Activated CD4-positive, CD25-positive, alpha-beta regulatory T cell treated with anti-CD3 and anti-CD28 coated beads, Interleukin-2, amount 50 U/mL, for 16 hours (primary cell): ENCODE measurements around the gene TRANK1.
"Not testable (repeated sequence)": the region's sequence is repeated elsewhere in the genome, so short reads cannot be mapped to it uniquely, and the experiment has no call there.

Experiments used
- DNase-seq: peaks from one replicate; pipeline ENCODE4 v3.0.0-alpha.2; 2020; ENCODE audit warnings: low read depth, low spot score

TRANK1 gene

DNA sequence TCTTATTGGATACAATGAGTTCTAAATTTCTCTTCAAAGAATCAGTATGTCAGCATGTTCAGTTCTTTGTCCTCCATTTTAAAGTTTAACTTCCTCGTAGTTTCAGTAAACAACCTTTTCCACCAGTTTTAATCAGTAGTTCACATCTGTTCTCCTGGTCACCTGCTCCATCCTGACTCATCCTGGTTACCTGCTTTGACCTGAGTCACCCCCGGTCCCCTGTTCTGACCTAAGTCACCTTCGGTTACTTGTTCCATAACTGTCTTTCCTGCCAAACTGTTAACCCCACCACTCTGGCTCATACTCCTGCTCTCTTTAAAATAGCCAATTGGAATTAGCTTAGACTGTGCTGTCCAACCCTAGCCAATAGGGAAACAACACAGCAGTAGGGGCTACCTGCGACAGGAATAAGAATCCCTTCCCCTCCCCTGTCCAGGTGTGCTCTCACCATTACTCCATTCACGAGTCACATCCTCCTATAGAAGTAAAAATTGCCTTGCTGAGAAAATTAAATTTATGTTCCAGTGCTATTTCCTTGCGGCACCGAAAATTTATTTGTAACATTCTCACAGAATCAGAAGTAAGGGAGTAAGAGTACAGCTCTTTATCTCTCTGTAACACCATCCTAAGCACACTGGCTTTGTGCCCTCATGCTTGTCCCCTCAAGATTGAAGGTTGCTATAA lies 23.8 kb downstream of the TRANK1 start:
- DNase-seq: no peak

DNA sequence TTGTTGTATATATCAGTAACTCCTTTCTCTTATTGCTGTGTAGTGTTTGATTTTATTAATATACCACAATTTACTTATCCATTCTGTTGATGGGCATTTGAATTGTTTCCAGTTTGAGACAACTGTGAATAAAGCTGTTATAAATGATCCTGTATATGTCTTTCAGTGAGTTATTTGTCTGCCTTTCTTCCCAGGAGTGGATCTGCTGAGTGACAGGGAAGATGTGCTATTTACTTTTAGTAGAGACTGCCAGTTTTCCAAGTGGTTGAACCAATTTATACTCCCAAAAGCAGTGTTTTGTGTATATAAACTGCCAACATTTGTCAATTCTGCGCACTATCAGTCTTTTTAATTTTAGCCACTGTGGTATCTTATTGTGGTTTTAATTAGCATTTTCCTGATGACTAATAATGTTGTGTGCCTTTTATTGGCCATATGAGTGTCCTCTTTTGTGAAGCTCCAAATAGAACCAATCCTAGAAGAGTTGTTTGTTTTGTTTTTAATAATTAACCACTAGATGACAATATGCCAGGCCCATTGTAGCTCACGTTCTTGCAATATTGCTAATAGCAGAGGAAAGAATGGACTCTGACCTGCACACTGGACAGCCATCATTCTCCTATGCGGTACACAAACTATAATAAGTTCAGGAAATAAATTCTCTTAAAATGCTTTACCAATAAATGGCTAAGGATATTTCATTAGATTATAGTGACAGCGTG lies 25.3 kb downstream of the TRANK1 start:
- no peak for DNase-seq

DNA sequence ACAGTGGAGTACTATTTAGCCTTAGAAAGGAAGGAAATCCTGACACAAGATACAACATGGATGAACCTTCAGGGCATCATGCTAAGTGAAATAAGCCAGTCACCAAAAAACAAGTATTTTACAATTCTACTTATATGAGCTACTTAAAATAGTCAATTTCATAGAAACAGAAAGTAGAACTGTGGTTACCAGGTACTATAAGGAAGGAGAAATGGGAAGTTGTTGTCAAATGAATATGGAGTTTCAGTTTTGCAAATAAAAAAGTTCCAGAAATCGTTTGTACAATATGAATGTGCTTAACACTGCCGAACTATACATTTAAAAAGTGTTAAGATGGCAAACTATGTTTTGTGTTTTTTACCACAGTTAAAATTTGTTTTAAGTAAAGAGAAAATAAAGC lies 26.8 kb downstream of the TRANK1 start:
- no peak for DNase-seq

DNA sequence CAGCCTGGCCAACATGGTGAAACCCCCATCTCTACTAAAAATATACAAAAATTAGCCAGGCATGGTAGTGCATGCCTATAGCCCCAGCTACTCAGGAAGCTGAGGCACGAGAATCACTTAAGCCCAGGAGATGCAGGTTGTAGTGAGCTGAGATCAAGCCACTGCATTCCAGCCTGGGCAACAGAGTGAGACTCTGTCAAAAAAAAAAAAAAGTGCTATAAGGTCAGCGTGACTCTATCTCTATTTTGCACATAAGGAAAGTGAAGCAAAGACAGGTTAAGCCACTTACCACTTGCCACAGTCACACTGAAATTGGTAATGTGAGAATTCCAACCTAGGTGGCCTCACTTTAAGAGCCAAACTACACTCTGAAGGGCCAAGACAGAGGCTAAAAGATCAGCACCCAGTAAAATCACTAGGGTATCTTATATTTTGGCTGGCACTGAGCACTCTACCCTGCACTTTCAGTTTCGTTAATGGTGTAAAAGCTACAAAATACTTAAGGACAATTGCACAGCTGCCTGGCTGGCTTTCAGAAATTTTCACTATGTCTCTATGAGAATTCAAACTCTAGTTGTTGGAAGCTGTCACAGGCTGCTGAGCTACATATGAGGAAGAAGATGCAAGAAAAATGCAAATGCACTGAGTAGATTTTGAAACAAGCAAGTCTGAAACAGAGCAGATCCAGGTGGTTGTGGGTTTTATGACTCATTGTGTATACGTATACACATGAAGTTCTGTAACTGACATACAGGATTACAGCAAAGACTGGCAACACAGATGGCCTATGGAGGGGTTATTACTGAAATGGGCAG lies 32.7 kb downstream of the TRANK1 start:
- peak; percentile 18 for DNase-seq

GRCh38 chr3:36909666-36910065 lies 35.2 kb downstream of the TRANK1 start:
- no peak for DNase-seq

DNA sequence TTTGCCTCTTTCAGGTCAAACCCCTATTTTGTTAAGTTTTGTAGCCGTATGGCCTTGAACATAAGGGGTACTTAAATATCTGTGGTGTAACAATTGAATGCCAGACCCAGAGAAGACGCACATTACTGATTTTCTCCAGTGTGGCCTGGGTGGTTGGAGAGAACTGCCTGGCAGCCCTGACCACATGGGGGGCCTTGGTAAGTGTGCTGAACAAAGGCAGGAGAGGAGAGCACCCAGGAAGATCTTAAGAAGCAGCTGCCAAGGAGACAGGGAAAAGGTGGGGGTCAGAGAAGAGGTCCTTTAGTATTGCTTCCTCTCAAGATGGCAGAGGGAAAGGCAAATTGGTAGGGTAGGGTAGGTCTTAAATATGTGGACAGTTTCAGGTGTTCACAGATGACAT lies 35.7 kb downstream of the TRANK1 start:
- no peak for DNase-seq

GRCh38 chr3:36908647-36909180 lies 36.1 kb downstream of the TRANK1 start:
- no peak for DNase-seq

- DNase-seq: peak; percentile 41
Measured at GRCh38 chr3:36907911-36908646, 36.8 kb downstream of the TRANK1 start.

DNA sequence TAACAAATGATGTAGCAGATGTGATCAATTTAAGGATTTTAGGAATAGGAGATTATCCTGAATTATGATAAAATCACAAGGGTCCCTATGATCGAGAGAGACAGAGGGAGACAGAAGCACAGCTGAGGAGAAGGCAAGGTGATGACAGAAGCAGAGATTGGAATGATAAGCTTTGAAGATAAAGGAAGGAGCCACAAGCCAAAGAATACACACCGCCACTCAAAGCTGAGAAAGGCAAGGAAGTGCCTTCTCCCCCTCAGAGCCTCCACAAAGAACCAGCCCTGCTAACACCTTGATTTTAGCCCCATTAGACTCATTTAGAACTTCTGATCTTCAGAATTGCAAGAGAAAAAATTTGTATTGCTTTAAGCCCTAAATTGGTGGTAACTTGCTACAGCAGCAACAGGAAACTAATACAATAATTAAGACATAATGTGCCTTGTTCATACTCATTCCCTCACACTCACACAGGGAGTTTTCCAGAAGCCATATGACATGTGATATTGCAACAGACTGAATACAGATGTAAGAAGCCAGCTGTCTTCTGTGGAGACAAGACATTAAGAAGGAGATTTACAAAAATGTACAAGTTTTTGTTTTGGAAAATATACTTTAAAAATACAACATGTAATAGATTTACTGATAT lies 38.2 kb downstream of the TRANK1 start:
- no peak for DNase-seq

GRCh38 chr3:36905545-36905944 lies 39.3 kb downstream of the TRANK1 start:
- DNase-seq: no peak

DNA sequence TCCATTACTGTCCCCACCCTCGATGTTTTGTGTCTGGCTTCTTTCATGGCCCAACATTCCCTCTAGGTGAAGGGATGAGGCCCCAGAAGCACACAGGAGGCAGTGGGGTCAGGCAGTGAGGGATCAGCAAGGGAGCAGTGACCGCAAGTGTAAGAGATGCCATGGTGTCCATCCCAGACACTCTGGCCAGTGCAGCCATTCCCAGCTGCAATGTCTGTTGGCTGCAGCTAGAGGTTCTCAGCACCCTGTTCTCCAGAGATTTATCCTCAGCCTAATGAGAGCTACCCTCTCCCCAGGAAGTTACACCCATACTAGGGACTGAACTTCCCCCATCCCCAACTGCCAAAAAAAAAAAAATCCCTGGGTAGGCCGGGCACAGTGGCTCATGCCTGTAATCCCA lies 40.2 kb downstream of the TRANK1 start:
- no peak for DNase-seq

DNA sequence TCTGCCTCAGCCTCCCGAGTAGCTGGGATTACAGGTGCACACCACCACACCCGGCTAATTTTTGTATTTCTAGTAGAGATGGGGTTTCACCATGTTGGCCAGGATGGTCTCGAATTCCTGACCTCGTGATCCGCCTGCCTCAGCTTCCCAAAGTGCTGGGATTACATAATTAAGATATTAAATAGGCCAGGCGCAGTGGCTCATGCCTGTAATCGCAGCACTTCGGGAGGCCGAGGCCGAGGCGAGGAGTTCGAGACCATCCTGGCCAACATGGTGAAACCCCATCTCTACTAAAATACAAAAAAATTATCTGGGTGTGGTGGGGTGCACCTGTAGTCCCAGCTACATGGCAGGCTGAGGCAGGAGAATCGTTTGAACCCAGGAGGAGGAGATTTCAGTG lies 40.8 kb downstream of the TRANK1 start:
- not testable (repeated sequence) for DNase-seq

DNA sequence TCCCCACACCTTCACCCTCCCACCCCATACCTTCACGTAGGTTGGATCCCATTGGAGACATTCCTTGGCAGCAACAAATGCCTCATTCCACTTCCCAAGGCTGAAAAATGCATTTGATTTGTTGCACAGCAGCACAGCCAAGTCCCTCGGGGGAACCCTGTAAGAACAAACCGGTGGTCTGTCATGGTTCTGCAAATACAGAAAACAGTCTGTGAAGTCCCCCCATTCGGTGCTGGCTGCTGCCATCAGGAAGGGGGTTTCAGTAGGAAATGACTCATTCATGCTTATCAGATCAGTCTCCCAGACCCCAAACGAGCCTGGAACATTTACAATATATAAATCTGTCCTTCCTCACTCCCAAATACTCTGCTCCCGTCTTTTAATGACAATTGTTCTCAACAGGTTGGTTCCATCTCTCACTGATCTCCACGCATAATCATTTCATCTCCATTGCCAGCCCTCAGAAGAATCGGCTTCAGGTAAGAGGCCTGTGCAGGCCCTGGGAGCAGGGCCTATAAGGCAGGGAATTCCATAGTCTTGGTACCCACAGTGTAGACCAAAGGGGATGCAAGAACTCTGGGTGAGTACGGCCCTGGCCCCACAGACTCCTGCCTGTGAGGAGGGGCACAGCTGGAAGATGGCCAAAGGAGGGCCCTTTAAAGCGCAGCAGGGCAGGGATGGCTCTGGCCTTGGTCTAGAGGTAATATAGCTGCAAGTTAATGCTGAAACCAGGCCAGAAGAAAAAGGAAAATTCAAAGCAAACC lies 41.6 kb downstream of the TRANK1 start:
- DNase-seq: no peak

DNA sequence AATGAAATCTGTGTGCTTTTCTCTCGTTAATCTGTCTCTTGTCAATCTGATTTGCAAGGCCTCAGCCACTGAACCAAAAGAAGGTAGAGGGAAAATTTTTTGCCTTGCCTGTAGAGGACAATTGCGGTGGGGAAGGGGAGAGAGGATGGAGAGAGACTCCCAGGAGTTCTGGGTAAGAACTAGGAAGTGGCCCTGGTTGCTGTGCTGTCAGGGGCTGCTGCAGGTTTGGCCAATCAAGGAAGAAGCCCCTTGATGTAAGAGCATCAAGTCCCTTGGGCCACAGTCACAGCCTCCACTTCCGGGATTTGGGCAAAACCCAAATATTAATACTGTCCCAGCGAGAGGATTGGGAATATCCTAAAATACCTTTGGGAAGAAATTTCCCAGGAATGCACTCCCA lies 43.3 kb downstream of the TRANK1 start:
- DNase-seq: no peak

DNA sequence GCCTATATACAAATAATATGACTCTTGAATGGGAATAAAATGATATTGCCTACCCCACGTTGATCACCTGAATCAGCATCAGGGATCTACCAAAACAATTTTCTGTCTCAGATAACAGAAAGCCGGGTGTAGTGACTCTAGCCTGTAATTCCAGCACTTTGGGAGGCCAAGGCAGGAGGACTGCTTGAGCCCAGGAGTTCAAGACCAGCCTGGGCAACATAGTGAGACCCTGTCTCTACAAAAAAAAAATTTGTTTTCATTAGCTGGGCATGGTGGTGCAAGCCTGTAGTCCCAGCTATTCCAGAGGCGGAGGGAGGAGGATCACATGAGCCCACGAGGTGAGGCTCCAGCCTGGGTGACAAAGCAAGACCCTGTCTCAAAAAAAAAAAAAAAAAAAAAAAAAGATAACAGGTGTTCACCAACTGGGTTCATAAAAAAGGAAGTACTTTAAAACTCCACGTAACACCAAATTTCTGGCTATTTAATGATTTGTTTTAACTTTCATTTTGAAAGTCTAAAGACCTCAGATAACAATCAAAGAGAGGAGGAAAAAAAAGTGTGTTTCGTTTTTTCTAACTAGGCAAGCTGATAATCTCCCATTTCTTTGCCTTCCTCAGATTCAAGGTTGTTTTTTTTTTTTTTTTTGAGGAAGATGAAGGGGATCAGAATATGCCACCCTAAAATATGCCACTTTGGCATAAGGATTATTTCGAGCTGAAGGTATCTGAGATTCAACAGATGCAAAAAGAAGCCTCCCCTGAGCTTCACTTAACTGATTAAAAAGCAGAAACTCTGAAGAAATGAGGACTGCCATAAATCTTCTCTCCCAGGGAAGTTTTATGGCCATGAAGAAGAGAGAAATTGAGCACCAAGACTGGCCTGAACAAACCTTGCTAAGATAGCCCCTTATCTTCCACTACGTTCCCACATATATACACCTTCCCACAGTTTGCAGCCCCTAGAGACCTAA lies 44.1 kb downstream of the TRANK1 start:
- DNase-seq: no peak

DNA sequence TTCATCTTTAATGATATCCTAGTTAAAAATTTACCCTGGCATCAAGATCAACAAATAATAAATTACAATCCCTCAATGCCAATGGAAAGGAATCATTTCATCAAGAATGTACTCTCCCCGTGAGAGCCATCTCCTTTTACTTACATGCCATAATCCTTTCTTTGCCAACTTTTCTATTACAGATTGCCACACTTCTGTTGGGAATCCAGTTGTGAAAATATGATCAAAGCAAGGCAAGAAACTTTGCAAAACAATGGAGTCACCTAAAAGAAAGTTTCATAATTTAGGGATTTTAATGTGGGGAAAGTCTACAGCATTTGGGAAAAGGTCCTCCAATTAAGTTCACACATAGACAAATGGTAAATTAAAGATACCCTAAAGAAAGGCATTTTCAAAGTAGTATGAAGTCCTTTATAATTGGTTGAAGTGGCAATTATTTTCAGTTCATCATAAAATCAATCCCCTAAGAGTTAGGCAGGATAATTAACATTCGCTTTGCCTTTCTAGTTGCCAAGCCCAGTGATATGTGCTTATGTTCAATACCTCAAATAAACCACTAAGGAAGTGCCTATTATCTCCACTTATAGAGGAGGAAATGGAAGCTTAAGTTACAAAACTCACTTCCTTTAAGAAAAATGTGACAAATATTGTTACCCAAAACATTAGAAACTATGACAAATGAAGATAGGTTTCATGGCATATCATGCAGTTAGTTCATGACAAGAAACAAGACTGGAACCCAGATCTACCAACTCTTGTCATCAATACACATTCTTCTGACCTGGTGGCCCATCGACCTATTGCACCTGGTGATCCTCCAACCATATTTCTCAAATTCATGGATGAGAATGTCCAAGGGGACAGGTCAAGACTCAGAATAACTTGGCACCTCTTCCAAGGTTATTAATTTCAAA lies 49.1 kb downstream of the TRANK1 start:
- DNase-seq: no peak

GRCh38 chr3:36894914-36895313 lies 49.9 kb downstream of the TRANK1 start:
- DNase-seq: no peak

DNA sequence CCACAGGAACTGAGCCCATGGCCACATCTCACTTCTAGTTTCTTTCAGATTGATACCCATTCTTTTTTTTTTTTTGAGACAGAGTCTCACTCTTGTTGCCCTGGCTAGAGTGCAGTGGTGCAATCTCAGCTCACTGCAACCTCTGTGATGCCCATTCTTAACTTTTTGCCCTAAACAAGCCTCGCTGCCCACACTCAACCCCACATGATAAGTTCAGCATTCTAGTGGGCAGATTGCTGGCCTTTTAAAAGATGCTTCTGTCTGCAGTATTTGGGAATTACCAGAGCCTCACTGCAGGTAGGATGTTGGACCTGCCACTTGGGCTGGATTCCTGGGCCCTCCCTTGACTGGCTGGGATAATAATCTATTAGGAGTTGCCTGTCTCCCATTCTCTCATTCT lies 51.0 kb downstream of the TRANK1 start:
- DNase-seq: no peak
